Measurements from ENCODE around the gene C3orf22.

Gene C3orf22

GRCh38 chr3:126526668-126527005 is 32.1 kb downstream of the C3orf22 start:
- no peak for DNase-seq

- peak in 1 of 2 experiments; percentile 18 for DNase-seq
Measured at GRCh38 chr3:126525853-126526667, 32.7 kb downstream of the C3orf22 start.

GRCh38 chr3:126525091-126525852 is 33.5 kb downstream of the C3orf22 start:
- DNase-seq = no peak

- peak in 1 of 2 experiments; percentile 74 for DNase-seq
Measured at GRCh38 chr3:126524429-126524988, 34.2 kb downstream of the C3orf22 start.

GRCh38 chr3:126523745-126524428 is 34.8 kb downstream of the C3orf22 start, which contains the start of gene CHST13:
Gene CHST13, plus strand, starts transcription at chr3:126524155. Its CDS starts 178 bp downstream, at chr3:126524333.
- peak in 1 of 2 experiments; percentile 91 for DNase-seq

- peak; percentile 42 to 81 for DNase-seq
Measured at GRCh38 chr3:126522363-126522788, 36.4 kb downstream of the C3orf22 start.

GRCh38 chr3:126521122-126521891 is 37.4 kb downstream of the C3orf22 start:
- no peak for DNase-seq

GRCh38 chr3:126519506-126520455 is 39.0 kb downstream of the C3orf22 start:
- DNase-seq = no peak

- DNase-seq = no peak
Measured at GRCh38 chr3:126518779-126519177, 40.0 kb downstream of the C3orf22 start.

- DNase-seq = no peak
Measured at GRCh38 chr3:126517986-126518778, 40.5 kb downstream of the C3orf22 start.

GRCh38 chr3:126517291-126517951 is 41.3 kb downstream of the C3orf22 start, which contains the start of gene UROC1:
Gene UROC1, minus strand, starts transcription at chr3:126517773. Its CDS starts 54 bp downstream, at chr3:126517719.
- DNase-seq = no peak

- DNase-seq = no peak
Measured at GRCh38 chr3:126516936-126517290, 41.8 kb downstream of the C3orf22 start.

GRCh38 chr3:126516152-126516935 is 42.4 kb downstream of the C3orf22 start:
- no peak for DNase-seq

GRCh38 chr3:126515066-126515706 is 43.5 kb downstream of the C3orf22 start:
- no peak for DNase-seq

GRCh38 chr3:126514161-126514560 is 44.6 kb downstream of the C3orf22 start:
- DNase-seq = no peak

- no peak for DNase-seq
Measured at GRCh38 chr3:126512916-126513650, 45.6 kb downstream of the C3orf22 start.

- DNase-seq = no peak
Measured at GRCh38 chr3:126512026-126512425, 46.7 kb downstream of the C3orf22 start.
